GM19099 (cell line): ENCODE data around the gene AQP12A.

Experiments
- POLR2A ChIP-seq: IDR thresholded peaks from 3 replicates; pipeline ENCODE4 v1.6.1; 2011; ENCODE audit warnings: low read depth; ENCODE audit not compliant: insufficient read length; ENCODE audit errors: extremely low read depth

Gene AQP12A

DNA sequence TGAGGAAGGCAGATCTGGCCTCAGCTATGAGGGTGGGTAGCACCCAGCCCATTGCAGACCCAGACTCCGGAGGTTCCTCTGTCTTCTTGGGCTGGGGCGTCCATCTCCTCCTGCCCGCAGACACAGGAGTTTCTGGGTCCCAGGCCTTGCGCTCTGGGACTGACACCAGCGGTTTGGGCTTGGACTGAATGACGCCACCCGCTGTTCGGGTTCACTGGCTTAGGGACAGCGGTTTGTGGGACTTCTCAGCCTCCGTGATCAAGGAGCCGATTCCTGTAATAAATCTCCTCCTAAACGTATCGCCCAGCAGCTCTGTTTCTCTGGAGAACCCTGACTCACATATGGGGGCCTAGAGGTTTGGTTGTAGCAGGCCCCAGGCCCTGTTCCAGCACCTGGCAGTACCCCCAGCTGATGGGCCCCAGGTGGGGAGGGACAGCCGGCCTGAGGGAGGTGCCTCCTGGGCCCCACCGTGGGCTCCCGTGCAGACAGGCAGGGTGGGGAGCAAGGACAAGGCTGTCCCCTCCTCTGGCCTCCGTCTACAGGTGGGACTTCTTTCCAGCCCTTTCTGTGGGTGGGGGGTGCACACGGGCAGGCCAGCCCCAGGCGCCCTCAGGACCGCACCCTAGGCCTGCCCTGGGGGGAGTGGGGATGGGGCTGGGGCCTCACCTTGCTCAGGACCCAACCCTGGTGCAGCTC is 4.5 kb upstream of the AQP12A start:
- no peak for TF ChIP-seq POLR2A

DNA sequence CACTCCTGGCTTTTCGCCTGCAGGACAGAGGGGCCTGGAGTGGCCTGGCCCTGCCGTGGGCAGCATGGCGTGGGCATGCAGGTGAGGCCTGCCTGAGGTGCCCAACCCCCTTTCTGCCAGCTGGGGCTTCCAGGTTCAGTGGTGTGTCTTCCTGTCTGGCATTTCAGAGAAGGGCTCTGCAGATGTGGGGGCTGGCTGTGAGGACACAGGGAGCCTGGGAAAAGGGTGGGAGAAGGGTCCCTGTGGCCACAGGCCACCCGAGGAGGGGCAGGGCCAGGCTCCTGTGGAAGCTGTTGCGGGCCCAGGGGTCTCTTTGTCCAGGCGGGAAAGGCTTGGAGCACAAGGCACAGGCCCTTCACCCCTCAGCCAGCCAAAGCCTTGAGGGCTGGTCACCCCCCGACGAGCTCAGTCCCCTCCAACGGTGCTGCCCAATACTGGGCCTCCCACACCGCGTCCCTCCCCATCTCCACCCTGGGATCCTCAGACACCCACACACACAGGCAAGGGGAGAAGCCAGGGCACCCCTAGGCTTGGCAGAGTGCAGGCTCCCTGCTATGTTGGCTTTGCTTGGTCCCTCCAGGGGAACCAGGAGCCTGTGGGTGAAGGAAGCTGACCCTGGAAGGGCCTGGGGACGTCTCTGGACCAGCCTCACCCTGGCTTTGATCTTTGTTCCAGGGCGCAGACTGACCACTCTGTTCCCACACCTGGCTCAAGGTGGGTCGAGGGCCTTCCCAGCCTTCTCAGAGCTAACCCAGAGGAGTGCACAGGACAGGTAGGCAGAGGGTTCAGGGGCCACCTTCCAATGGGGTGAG is 3.7 kb upstream of the AQP12A start:
- no peak for TF ChIP-seq POLR2A

DNA sequence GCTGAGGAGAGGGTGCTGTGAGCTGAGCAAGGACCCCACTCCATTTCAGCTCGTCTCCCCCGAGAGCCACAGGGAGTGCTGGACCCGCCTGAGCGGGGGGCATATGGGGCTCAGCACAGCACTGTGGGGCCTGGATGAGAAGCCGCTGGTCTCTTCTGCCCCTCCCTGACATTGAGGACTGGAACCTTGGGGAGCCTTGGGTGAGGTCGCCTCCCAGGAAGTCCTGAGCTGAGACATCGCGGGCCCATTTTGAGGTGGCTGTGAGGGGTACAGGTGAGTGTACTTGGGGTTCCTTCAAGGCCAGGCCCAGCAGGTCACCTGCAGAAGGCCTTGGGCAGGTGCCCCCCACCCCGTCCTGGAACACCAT is 3.1 kb upstream of the AQP12A start:
- TF ChIP-seq POLR2A, result no peak

DNA sequence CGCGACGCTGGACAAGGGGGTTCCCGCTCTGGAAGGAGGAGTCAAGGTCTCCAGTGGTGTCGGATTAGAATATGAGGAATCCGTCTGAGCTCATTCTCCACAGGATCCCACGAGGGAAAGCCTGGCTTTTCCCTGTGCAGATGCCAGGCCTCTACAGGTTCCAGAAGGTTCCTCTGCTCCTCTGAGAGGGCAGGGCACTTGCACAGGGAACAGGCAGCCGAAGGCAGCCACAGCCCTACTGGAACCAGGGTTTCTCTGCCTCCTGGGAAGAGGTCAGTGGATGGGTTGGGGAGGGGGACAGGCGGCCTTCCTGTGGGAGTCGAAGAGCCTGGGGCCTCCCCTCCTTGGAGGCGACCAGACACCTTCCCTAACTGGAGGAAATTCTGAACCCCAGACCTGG is 1.7 kb upstream of the AQP12A start:
- no peak for TF ChIP-seq POLR2A

DNA sequence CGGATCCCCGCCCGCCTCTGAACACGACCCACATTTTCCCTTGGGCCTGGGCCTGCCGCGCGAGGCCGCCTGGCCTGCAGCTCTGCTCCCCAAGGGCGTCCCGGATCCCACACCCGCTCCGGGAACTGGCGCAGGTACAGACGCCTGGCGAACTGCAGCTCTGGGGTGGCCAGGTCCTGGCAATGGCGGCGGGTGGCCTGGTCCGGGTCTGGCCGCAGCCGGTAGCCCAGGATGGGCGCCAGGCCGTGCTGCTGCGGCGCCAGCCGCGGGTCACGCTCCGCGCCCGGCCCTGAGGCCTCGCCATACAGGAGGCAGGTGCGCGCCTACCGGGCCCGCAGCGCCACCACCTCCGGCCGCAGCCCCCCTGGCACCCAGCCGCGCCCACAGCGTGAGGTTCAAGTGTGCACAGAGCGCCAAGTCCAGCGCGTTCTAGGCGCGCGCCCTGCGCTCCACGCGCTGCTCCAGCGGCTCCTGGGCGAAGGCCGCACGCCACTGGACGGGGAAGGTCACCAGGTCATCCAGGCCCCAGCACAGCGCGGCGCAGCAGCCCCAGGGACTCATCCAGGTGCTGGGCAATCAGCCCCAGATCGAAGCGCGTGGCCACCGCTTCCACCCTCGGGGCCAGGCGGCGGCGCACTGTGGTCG is 9.5 kb downstream of the AQP12A start:
- TF ChIP-seq POLR2A, result no peak

DNA sequence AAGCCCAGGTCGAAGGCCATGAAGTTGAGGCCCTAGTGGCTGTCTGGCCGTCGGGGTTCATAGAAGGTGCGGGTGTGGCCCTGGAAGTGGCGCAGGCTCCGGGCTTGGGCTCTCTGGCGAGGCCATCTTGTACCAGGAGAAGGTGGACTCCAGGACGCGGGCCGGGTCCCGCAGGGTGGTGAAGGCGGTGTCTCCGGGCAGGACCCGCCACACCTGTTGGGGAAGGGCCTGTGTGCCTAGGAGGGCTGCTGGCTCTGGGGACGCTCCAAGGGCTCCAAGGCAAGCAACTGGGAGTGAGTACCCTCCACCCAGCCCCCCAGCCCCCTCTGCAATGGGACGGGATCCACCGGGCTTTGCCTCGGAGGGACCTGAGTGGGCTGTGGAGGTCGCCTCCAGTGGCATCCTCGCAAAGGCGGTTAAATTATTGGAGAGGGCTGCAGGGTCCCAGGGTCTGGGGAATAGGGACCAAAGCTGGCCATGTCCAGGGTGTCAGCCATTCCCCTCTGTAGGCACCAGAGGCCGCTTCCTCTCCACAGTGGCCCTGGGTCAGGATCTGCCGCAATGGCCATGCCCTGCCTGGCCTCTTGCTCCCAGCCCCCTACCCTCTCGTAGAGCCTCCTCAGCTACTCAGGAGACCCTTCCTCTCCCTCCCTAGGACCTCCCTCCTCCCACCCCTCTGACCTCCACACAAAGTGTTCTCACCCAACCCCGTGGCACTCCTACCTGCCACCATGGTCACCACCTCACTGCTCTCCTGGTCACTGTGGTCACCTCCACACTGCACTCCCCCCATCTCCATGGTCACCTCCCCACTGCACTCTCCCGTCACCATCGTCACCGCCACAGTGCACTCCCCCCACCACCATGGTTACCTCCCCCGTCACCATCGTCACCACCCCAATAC is 10.3 kb downstream of the AQP12A start:
- TF ChIP-seq POLR2A, result no peak

DNA sequence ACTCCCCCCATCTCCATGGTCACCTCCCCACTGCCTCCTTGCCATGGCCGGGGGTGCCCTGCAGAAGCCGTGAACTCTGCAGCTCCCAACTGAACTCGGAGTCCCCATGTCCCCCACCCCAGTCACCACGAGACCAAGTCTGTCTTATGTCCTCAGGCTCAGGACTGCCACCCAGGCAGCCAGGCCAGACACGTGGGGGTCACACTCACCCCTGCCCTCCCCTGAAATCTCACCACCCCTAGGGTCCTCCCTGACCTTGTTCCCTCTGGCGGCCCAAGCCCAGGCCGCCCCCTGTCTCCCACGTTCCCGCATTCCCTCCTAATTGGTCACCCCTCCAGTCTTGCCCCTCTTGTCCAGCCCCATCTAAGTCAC is 11.0 kb downstream of the AQP12A start:
- no peak for TF ChIP-seq POLR2A

DNA sequence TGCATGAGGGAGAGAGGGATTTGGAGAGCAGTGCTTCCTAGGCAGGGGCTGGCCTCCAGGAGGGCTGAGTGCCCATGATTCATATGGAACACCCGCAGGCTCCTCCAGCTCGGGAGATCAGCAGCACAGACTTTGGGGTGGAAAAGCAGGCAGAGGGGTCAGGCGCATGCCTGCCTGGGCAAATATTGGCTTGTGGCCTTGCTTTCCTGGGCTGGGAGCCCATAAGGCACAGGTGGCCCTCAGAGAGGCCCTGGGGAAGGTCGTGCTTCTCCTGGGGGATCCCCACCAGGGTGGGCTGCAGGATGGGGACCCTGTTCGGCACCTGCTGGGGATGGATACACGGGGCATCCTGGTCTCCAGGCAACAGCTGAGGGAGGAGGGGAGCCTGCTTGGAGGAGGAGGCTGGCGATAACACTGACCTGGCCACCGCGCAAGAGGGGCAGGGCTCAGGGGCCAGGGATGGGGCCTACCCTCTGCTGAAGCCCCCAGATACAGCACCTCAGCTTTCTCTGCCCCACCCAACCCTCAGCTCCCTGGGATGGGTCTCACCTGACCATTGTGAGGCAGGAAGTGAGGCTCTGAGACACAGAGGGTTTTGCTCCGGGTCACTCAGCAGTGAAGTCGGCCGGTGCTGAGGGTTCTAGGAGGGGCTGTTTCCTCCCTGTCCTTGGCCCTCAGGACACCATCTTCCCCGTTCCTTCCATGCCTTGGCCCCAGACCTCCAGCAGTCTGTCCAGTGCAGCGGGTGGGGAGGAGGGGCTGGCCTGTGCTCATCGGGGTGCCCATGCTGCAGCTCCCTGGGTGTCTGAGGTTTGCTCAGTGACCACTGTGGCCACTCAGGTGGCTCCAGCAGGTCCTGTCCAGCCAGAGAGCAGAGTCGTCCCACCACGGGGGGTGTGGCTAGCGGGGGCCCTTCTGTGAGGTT is 12.0 kb downstream of the AQP12A start:
- TF ChIP-seq POLR2A, result no peak

DNA sequence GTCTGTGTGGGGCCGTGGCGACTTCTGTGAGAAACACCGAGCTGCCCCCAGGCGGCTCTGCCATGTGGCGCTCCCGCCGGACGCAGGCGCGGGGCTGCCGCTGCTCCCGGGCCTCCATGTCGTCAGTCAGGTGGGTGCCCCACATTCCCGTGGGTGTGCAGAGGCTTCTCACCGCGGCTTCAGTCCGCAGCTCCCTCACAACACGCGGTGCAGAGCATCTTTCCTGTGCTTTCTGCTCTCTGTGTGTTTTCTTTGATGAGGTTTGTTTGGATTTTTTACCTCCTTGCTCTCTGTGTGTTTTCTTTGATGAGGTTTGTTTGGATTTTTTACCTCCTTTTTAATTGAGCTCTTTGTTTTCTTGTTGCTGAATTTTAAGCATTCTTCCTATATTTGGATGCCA is 13.0 kb downstream of the AQP12A start:
- TF ChIP-seq POLR2A, result no peak

DNA sequence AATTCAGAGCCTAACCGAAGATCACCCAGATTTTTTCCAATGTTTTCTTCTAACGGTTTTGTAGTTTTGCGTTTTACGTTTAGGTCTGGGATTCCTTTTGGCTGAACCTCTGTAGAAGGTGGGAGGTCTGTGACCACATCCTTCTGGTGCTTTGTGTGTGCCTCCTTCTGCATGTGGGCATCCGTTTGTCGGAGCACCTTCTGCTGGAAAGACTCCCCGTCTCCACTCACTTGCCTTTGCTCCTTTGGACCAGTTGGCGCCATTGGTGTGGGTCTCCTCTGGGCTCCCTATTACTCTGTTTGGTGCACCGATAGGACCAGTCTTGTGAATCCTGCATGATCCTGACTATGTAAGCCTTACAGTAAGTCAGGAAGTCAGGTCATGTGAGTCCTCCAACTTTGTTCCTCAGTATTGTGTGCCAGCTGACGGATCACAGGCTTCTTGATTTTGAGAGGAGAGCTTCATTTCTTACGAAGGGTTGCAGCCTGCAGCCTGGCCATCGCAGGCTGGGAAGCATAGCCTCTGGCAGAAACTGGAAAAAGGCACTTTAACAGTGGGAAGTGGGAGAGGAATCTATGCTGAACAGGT is 13.6 kb downstream of the AQP12A start:
- no peak for TF ChIP-seq POLR2A

DNA sequence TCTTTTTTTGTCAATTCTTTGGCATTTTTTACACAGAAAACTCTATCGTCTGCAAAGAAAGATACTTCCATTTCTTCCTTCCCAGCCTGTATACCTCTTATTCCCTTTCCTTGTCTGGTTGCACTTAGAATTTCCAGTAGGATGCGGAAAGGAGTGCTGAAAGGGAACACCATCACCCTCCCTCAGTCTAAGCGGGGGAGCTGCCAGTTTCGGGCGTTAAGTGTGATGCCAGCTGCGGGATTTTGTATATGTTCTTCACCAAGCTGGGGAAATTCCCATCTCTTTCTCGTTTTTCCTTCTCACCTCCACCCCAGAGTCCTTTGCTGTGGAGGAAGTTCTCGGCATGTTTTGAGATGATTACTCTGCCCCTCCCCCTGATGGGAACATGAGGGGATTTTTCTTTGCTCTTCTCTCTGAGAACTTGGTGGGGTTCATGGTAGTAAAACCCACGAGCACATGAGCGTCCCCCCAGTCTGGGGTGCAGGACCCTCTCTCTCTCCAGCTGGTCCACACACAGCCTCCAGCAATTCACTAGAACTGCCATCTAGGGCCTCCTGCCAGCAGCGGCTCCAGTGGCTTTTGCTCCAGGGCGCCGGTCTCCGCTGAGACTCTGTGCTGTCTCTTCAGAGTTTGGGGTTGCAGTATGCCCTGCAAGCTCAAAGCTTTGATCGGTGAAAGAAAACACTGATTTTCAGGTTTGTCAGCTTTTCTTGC is 15.5 kb downstream of the AQP12A start:
- no peak for TF ChIP-seq POLR2A

DNA sequence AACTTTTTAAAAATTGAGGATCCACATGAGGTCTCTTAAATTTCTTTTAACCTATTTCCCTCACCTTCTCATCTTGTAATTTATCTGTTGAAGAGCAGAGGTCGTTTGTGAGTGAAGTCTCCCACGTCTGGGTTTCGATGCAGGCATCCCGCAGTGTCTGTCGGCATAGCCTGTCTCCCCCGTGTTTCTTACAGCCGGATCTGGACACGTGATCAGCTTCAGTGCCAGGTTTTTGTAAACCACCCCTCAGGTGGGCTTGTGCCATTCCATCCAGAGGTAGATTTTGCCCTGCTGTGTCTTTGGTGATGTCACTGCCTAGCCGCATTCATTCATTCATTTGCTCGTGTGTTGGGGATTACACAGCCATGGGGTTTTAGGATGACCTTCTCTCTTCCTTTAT is 16.2 kb downstream of the AQP12A start:
- TF ChIP-seq POLR2A, result no peak

DNA sequence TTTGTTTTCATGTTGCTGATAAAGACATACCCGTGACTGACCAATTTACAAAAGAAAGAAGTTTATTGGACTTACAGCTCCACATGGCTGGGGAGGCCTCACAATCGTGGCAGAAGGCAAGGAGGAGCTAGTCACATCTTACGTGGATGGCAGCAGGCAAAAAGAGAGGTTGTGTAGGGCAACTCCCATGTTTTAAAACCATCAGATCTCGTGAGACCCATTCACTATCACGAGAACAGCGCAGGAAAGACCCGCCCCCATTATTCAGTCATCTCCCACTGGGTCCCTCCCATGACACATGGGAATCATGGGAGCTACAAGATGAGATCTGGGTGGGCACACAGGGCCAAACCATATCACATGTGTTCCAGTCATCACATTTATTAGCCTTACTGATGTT is 16.8 kb downstream of the AQP12A start:
- no peak for TF ChIP-seq POLR2A
